K562 (cell line): ENCODE results near the gene USHBP1. TPM values are rescaled to one million over a fixed set of nuclear protein-coding genes. Genes with fewer than 3 reads are reported as not detected.

Experiments used
- ATAC-seq: fragments of 200-7000 bp; cut with Tn5 transposase; 3 replicates; pipeline ENCODE4 v1.9.1; 2020; ENCODE audit warnings: moderate library complexity
- BruUV-seq: library from RNA; stranded (reverse); fragments of 400-500 nt; replicated peaks from 2 replicates; lab custom pipeline; 2021; lab: Mats Ljungman, UMichigan
- CTCF ChIA-PET: fragments of 300-600 bp; formaldehyde crosslinking; extraction: SDS; loops from one replicate; lab custom pipeline; 2021; ENCODE audit warnings: low intra/inter-chr PET ratio; lab: Yijun Ruan, JAX
- POLR2A ChIA-PET: fragments of 300-600, 350-650 bp; sonication (Branson Sonifier 250); formaldehyde crosslinking; extraction: SDS; loops from one replicate; lab custom pipeline; 2021; ENCODE audit warnings: antibody characterized with exemption, inconsistent platforms; lab: Yijun Ruan, JAX
- DNase-seq, 4 experiments: peaks; one replicate each; pipeline versions ENCODE4 v3.0.0 to v3.0.0-alpha.2; 2011 to 2018; ENCODE audit warnings: low spot score in 3 of 4, mixed read lengths in 3 of 4; ENCODE audit errors: extremely low read depth in 1 of 4
- FAIRE-seq: peaks from 2 replicates; lab custom pipeline; 2011; peaks lifted over from hg19 to GRCh38; lab: Jason Lieb, UNC
- H2AFZ ChIP-seq: 2 replicates; pipeline ENCODE4 v1.6.0; 2011; ENCODE audit warnings: low read depth, low read length, control low read depth, inconsistent platforms
- H3K27ac ChIP-seq: fragments of 200-600 bp; 3 replicates; pipeline ENCODE4 v1.8.0; 2011; ENCODE audit warnings: low read depth, mild to moderate bottlenecking, control low read depth, inconsistent platforms, low read length, moderate library complexity, mixed read lengths; ENCODE audit errors: extremely low read depth
- H3K27me3 ChIP-seq, 2 experiments: fragments of 300-600 bp in 1 of 2; 2 replicates in 1 of 2; 3 replicates in 1 of 2; pipeline versions ENCODE4 v1.6.0 to v1.8.0; 2011; ENCODE audit warnings: inconsistent platforms in 2 of 2, low read length in 2 of 2, mild to moderate bottlenecking in 1 of 2, mixed read lengths in 1 of 2, moderate library complexity in 1 of 2; ENCODE audit not compliant: control insufficient read depth in 2 of 2, insufficient read depth in 2 of 2
- H3K36me3 ChIP-seq: fragments of 300-600 bp; 3 replicates; pipeline ENCODE4 v1.8.0; 2011; ENCODE audit warnings: mild to moderate bottlenecking, low read length, inconsistent platforms; ENCODE audit not compliant: control insufficient read depth, insufficient read depth
- H3K4me1 ChIP-seq, 2 experiments: fragments of 200-600 bp in 1 of 2; replicated peaks in 1 of 2; 2 replicates in 1 of 2; 3 replicates in 1 of 2; pipeline versions ENCODE4 v1.5.1 to v1.8.0; 2011; ENCODE audit warnings: inconsistent platforms in 2 of 2, low read length in 2 of 2, mild to moderate bottlenecking in 1 of 2, mixed read lengths in 1 of 2, moderate library complexity in 1 of 2; ENCODE audit not compliant: control insufficient read depth in 2 of 2, insufficient read depth in 2 of 2
- H3K4me2 ChIP-seq: 2 replicates; pipeline ENCODE4 v1.6.1; 2011; ENCODE audit warnings: low read length, control low read depth, inconsistent platforms, mixed read lengths; ENCODE audit not compliant: insufficient read depth
- H3K4me3 ChIP-seq: fragments of 200-600 bp; sonication (generic), shearing (Covaris generic); 2 replicates; pipeline ENCODE4 v1.5.1; 2016; ENCODE audit warnings: control low read depth, inconsistent platforms
- H3K79me2 ChIP-seq: fragments of 200-600 bp; 3 replicates; pipeline ENCODE4 v1.8.0; 2011; ENCODE audit warnings: low read length, inconsistent platforms; ENCODE audit not compliant: control insufficient read depth, insufficient read depth
- H3K9ac ChIP-seq, 2 experiments: 2 replicates each; pipeline versions ENCODE4 v1.6.0 to v1.6.1; 2011; ENCODE audit warnings: low read depth in 2 of 2, low read length in 2 of 2, control low read depth in 1 of 2, inconsistent platforms in 1 of 2, mild to moderate bottlenecking in 1 of 2, mixed read lengths in 1 of 2; ENCODE audit not compliant: insufficient read depth in 1 of 2
- H3K9me1 ChIP-seq: one replicate; pipeline ENCODE4 v1.6.0; 2011; ENCODE audit warnings: inconsistent platforms, mild to moderate bottlenecking, low read length, moderate library complexity; ENCODE audit not compliant: control insufficient read depth, insufficient read depth
- H3K9me3 ChIP-seq: replicated peaks from 2 replicates; pipeline ENCODE4 v1.5.1; 2011; ENCODE audit warnings: low read depth, low read length, inconsistent platforms; ENCODE audit not compliant: control insufficient read depth, insufficient read depth
- H4K20me1 ChIP-seq: replicated peaks from 2 replicates; pipeline ENCODE4 v1.6.1; 2011; ENCODE audit warnings: low read length, inconsistent platforms, mixed read lengths; ENCODE audit not compliant: control insufficient read depth, insufficient read depth
- CREM ChIP-seq: IDR thresholded peaks from 2 replicates; pipeline ENCODE4 v1.6.1; 2014; ENCODE audit warnings: antibody characterized with exemption, low read depth
- ESRRA ChIP-seq: fragments of 450-650 bp; IDR thresholded peaks from 2 replicates; pipeline ENCODE4 v1.6.1; 2014; ENCODE audit warnings: low read depth, mild to moderate bottlenecking, moderate library complexity, borderline replicate concordance
- FIP1L1 ChIP-seq: fragments of 200-400 bp; formaldehyde crosslinking; IDR thresholded peaks from 2 replicates; pipeline ENCODE4 v1.6.1; 2018; ENCODE audit warnings: mild to moderate bottlenecking, low read depth, low read length; ENCODE audit not compliant: poor library complexity, severe bottlenecking
- GATAD2B ChIP-seq: fragments of 450-650 bp; IDR thresholded peaks from 2 replicates; pipeline ENCODE4 v1.6.1; 2017; ENCODE audit warnings: mild to moderate bottlenecking, borderline replicate concordance
- KDM1A ChIP-seq, 2 experiments: fragments of 450-650 bp; IDR thresholded peaks; 2 replicates each; pipeline ENCODE4 v1.6.1; 2016; ENCODE audit warnings: mild to moderate bottlenecking in 2 of 2
- RBFOX2 ChIP-seq: fragments of 200-400 bp; formaldehyde crosslinking; IDR thresholded peaks from 2 replicates; pipeline ENCODE4 v1.6.1; 2017; ENCODE audit warnings: low read depth, mild to moderate bottlenecking, low read length, moderate library complexity
- SAP30 ChIP-seq: fragments of 200-600 bp; sonication (generic); IDR thresholded peaks from 2 replicates; pipeline ENCODE4 v1.6.1; 2012; ENCODE audit warnings: borderline replicate concordance, low read depth, mild to moderate bottlenecking, moderate library complexity, low read length, control low read depth, inconsistent platforms; ENCODE audit not compliant: insufficient read depth, poor library complexity, severe bottlenecking
- SRSF3 ChIP-seq: fragments of 200-400 bp; formaldehyde crosslinking; IDR thresholded peaks from 2 replicates; pipeline ENCODE4 v1.6.1; 2016; ENCODE audit warnings: mild to moderate bottlenecking, low read length, moderate library complexity; ENCODE audit not compliant: insufficient read depth
- STAT5B ChIP-seq: fragments of 250-450 bp; sonication (Bioruptor Pico); IDR thresholded peaks from 2 replicates; pipeline ENCODE4 v1.8.0; 2021; ENCODE audit warnings: mild to moderate bottlenecking, inconsistent platforms
- TBP ChIP-seq: optimal IDR thresholded peaks from 2 replicates; pipeline ENCODE3; 2011; ENCODE audit warnings: low read depth, low read length, improper control_type of control experiment
- WGBS: fragments of 100-300 bp; shearing (Covaris generic); methylation state at CpG from one replicate; pipeline ENCODE4 v1.1.6; 2016; ENCODE audit warnings: low coverage, mixed read lengths; ENCODE audit not compliant: insufficient coverage; ENCODE audit errors: missing lambda C conversion rate; 5-methylcytosine and 5-hydroxymethylcytosine counted together
- in situ Hi-C: fragments of 300-500 bp; cut with MboI; formaldehyde crosslinking; loops from 4 replicates; pipeline ENCODE4 v1.15.0; 2018; ENCODE audit warnings: inconsistent platforms, mixed read lengths
- intact Hi-C: fragments of 100-400 bp; cut with micrococcal nuclease; formaldehyde crosslinking; loops from 2 replicates; pipeline ENCODE4 v1.14.2; 2022
- polyA plus RNA-seq, 8 experiments: library from polyadenylated mRNA; depleted of rRNA in 4 of 8; stranded (reverse) in 5 of 8; unstranded in 3 of 8; fragments of >200 nt; fragmentation: Nextera tagmentation in 2 of 8; fragmentation: Illumina TruSeq in 1 of 8; extraction: Ambion mirVana in 2 of 8; extraction: Trizol in 1 of 8; gene quantifications; 2 replicates each; pipeline versions ENCODE4 v1.2.1 to v1.2.3, GENCODE V29; 2011 to 2014; ENCODE audit warnings: inconsistent platforms in 1 of 8, missing spikeins in 1 of 8
- total RNA-seq, 7 experiments: library from RNA; depleted of rRNA in 6 of 7; stranded (reverse); fragments of >200 nt in 6 of 7; fragmentation: Illumina TruSeq in 2 of 7; extraction: Trizol in 2 of 7; gene quantifications; 2 replicates each; pipeline versions ENCODE4 v1.2.1 to v1.2.3, GENCODE V29; 2011 to 2021; ENCODE audit warnings: low replicate concordance in 1 of 7
- TF ChIP-seq, protein P1 (sequence below), 2 experiments: fragments of 450-650 bp; conservative IDR thresholded peaks; 2 replicates each; pipeline ENCODE4 v1.6.1; 2017; ENCODE audit warnings: mild to moderate bottlenecking in 2 of 2, moderate library complexity in 2 of 2
- TF ChIP-seq, protein P2 (sequence below): fragments of 450-650 bp; IDR thresholded peaks from 2 replicates; pipeline ENCODE4 v1.6.1; 2018; ENCODE audit not compliant: partially characterized antibody

USHBP1 gene
- total and polyA plus RNA-seq, 9 of the 15 experiments (the other 6 are each of a cell fraction or from before 2014, with no cell fraction given): 0.03 to 0.10 (median 0.05) TPM; not detected in 5

GRCh38 chr19:17244618-17245534 is 19.7 kb downstream of the USHBP1 start (continued):
- TF ChIP-seq KDM1A (IDR thresholded peaks at IDR 0.05) (peak in 1 of 2 experiments; percentile 68; a peak in 3 of 4 replicates), ESRRA (peak; percentile 99), RBFOX2 (peak; percentile 48; the same call in 1 of the 2 replicates), SAP30 (peak; percentile 59), STAT5B (CRISPR knock-in tag) (no peak), GATAD2B (peak; percentile 38; the same call in 1 of the 2 replicates), FIP1L1 (peak; percentile 38)

GRCh38 chr19:17243830-17244617 is 20.5 kb downstream of the USHBP1 start:
- in situ Hi-C loops: no loop called here
- intact Hi-C loops: no loop called here
- H3K9me3 ChIP-seq: no peaks in the 10 kb centered on the region
- peaks cover 24% of the 10 kb centered on the region; the same call in 2 of the 3 replicates for H3K36me3 ChIP-seq
- peak overlapping the region; percentile 93 for H3K4me2 ChIP-seq
- POLR2A ChIA-PET: interaction anchor here (0.6 to 11.3 kb wide), 6 partner anchors 10 to 102 kb away, joined by 3 to 129 read pairs (median 3); partner anchors contain the start of gene OCEL1
- H3K4me1 ChIP-seq: peaks cover 37 to 79% of the 10 kb centered on the region in 2 experiments
- H3K4me3 ChIP-seq: peak overlapping the region; percentile 80
- H2AFZ ChIP-seq: no peak overlapping the region
- peak; percentile 46 to 81 (median 56) for DNase-seq
- H3K9ac ChIP-seq: peak overlapping the region; percentile 65 to 91
- peak overlapping the region; percentile 86 for H3K27ac ChIP-seq
- TSS peak; percentile 47 for BruUV-seq
- H3K79me2 ChIP-seq: peaks cover 54% of the 10 kb centered on the region
- ATAC-seq: peak; percentile 68
- H3K27me3 ChIP-seq: no peaks in the 10 kb centered on the region
- peaks cover 15% of the 10 kb centered on the region for H4K20me1 ChIP-seq
- H3K9me1 ChIP-seq: no peaks in the 10 kb centered on the region
- CTCF ChIA-PET: interaction anchor here (0.6 kb wide), 1 partner anchor 133 kb away, joined by 3 read pairs; no protein-coding TSS in a partner anchor
- WGBS: 1% methylated on average over 47 of the region's 52 CpGs
- FAIRE-seq: peak; percentile 86
- TF ChIP-seq, protein P1, sequence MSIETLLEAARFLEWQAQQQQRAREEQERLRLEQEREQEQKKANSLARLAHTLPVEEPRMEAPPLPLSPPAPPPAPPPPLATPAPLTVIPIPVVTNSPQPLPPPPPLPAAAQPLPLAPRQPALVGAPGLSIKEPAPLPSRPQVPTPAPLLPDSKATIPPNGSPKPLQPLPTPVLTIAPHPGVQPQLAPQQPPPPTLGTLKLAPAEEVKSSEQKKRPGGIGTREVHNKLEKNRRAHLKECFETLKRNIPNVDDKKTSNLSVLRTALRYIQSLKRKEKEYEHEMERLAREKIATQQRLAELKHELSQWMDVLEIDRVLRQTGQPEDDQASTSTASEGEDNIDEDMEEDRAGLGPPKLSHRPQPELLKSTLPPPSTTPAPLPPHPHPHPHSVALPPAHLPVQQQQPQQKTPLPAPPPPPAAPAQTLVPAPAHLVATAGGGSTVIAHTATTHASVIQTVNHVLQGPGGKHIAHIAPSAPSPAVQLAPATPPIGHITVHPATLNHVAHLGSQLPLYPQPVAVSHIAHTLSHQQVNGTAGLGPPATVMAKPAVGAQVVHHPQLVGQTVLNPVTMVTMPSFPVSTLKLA (conservative IDR thresholded peaks at IDR 0.05): 0 out of 4 replicates have a peak, but pooled peaks of 1 of the 2 experiments have one; percentile 20
- TF ChIP-seq CREM (0 out of 2 replicates have a peak, but pooled peaks have one; percentile 21), SRSF3 (0 out of 2 replicates have a peak, but pooled peaks have one; percentile 34), TBP (peak; percentile 31)
- TF ChIP-seq, protein P2, sequence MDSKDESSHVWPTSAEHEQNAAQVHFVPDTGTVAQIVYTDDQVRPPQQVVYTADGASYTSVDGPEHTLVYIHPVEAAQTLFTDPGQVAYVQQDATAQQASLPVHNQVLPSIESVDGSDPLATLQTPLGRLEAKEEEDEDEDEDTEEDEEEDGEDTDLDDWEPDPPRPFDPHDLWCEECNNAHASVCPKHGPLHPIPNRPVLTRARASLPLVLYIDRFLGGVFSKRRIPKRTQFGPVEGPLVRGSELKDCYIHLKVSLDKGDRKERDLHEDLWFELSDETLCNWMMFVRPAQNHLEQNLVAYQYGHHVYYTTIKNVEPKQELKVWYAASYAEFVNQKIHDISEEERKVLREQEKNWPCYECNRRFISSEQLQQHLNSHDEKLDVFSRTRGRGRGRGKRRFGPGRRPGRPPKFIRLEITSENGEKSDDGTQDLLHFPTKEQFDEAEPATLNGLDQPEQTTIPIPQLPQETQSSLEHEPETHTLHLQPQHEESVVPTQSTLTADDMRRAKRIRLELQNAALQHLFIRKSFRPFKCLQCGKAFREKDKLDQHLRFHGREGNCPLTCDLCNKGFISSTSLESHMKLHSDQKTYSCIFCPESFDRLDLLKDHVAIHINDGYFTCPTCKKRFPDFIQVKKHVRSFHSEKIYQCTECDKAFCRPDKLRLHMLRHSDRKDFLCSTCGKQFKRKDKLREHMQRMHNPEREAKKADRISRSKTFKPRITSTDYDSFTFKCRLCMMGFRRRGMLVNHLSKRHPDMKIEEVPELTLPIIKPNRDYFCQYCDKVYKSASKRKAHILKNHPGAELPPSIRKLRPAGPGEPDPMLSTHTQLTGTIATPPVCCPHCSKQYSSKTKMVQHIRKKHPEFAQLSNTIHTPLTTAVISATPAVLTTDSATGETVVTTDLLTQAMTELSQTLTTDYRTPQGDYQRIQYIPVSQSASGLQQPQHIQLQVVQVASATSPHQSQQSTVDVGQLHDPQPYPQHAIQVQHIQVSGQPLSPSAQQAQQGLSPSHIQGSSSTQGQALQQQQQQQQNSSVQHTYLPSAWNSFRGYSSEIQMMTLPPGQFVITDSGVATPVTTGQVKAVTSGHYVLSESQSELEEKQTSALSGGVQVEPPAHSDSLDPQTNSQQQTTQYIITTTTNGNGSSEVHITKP: peak; percentile 64
